ENCODE results near the gene YTHDF1. TPM values are rescaled to one million over a fixed set of nuclear protein-coding genes. Genes with fewer than 3 reads are reported as not detected.

YTHDF1 gene
- total and polyA plus RNA-seq, 8 donors, result 11.1 to 24.0 (median 15.9) TPM

- peaks cover 0 to 12% (median 2%) of the 10 kb centered on the region in 4 donors for H3K27me3 ChIP-seq
- peak; percentile 48 to 82 (median 74) for ATAC-seq
- H3K9me3 ChIP-seq, result no peaks in the 10 kb centered on the region
- WGBS, 2 donors, result 38 to 45% methylated on average over 13 of the region's 13 CpGs
- TF ChIP-seq CTCF (IDR thresholded peaks at IDR 0.05), result peak; percentile 57 to 82 (median 75)
- H3K4me3 ChIP-seq, result no peak overlapping the region
- peak in 4 of 6 donors; percentile 40 to 82 (median 66) for DNase-seq
- H3K36me3 ChIP-seq, result no peaks in the 10 kb centered on the region
- H3K4me1 ChIP-seq, result peaks cover 0 to 4% (median 0%) of the 10 kb centered on the region in 3 donors
- no peak for FAIRE-seq
- H3K27ac ChIP-seq, result no peak overlapping the region
- intact Hi-C loops (cut with DNase I), result no loop called here
Measured at GRCh38 chr20:63183422-63184146, 32.3 kb downstream of the YTHDF1 start.

GRCh38 chr20:63182946-63183415 is 33.0 kb downstream of the YTHDF1 start:
- FAIRE-seq (no peak), ATAC-seq (no peak), DNase-seq (peak in 1 of 6 donors; percentile 55)
- intact Hi-C loops (cut with DNase I), result no loop called here
- TF ChIP-seq CTCF (IDR thresholded peaks at IDR 0.05), result no peak
- Histone ChIP-seq H3K36me3 (no peaks in the 10 kb centered on the region), H3K4me3 (no peak overlapping the region), H3K9me3 (no peaks in the 10 kb centered on the region), H3K27ac (no peak overlapping the region), H3K27me3 (peaks cover 0 to 17% (median 2%) of the 10 kb centered on the region in 4 donors), H3K4me1 (peaks cover 0 to 8% (median 0%) of the 10 kb centered on the region in 3 donors)
- 31 to 39% methylated on average over 9 of the region's 9 CpGs for WGBS, 2 donors

- ATAC-seq, result no peak
- no peak for TF ChIP-seq CTCF (IDR thresholded peaks at IDR 0.05)
- 29 to 30% methylated on average over 8 of the region's 8 CpGs for WGBS, 2 donors
- Histone ChIP-seq H3K27ac (no peak overlapping the region), H3K9me3 (no peaks in the 10 kb centered on the region), H3K36me3 (no peaks in the 10 kb centered on the region), H3K4me1 (peaks cover 0 to 10% (median 0%) of the 10 kb centered on the region in 3 donors), H3K27me3 (peaks cover 0 to 22% (median 2%) of the 10 kb centered on the region in 4 donors), H3K4me3 (no peak overlapping the region)
- DNase-seq, result peak in 1 of 6 donors; percentile 28
- intact Hi-C loops (cut with DNase I), result no loop called here
- FAIRE-seq, result no peak
Measured at GRCh38 chr20:63182425-63182824, 33.5 kb downstream of the YTHDF1 start.

DNA sequence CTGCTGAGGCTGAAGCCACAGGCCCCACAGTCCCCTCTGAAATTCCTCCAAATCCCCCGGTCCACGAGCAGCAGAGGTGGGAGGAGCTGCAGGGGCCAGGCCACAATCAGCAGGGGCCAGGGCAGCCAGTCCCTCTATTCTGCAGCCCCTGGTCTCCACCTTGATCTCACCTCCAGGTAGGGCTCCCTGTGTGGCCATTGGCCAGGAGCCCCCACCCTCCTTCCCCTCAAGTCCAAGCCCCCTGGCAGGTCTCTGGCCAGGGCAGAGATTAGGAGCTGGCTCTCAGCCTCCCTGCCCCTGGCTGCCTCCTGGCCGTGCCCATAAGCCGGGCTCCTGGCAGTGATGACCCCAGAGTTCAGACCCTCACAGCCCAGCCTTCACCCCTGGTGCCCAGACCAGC is 34.7 kb downstream of the YTHDF1 start:
- peaks cover 0 to 34% (median 7%) of the 10 kb centered on the region in 4 donors for H3K27me3 ChIP-seq
- no peak for FAIRE-seq
- TF ChIP-seq CTCF (IDR thresholded peaks at IDR 0.05), result no peak
- 56 to 71% methylated on average over 4 of the region's 4 CpGs for WGBS, 2 donors
- peaks cover 0 to 10% (median 0%) of the 10 kb centered on the region in 3 donors for H3K4me1 ChIP-seq
- ATAC-seq, result no peak
- H3K4me3 ChIP-seq, result no peak overlapping the region
- H3K27ac ChIP-seq, result no peak overlapping the region
- peak in 1 of 6 donors; percentile 44 for DNase-seq
- no peaks in the 10 kb centered on the region for H3K9me3 ChIP-seq
- no peaks in the 10 kb centered on the region for H3K36me3 ChIP-seq
- intact Hi-C loops (cut with DNase I), result no loop called here
